ENCODE data around the gene MANSC4.

DNA sequence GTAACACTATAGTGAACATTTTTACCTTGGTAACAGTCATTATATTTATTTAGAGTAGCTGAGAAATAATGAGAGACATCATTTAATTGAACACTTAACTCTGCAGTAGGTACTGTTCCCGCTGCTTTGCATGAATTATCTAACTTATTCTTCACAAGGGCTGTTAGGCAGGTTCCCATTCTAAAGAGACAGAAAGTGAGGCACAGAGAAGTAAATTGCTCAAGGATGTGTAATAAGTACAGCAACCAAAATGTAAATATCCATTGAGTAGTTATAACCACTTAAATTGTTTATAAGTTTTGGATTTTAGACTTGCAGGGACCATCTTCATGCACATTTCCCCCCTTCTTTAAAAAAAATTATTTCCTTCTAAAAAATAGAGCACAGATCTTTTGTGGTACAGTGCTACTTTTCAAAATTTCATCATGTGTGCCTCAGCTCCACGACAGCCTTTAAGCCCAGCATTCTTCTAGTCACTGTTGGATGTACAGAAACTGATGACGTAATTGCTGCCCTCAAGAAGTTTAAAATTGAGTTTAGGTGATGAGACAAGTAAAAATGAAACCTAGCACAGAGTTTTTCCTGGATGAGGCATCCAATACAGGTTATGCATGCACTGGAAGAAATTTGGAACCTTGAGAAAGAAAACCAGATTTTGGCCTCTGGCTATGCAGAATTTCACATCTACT is 6.0 kb upstream of the MANSC4 start:
- no peak for TF ChIP-seq POLR2A (IDR thresholded peaks at IDR 0.05)
- TF ChIP-seq, protein P1, sequence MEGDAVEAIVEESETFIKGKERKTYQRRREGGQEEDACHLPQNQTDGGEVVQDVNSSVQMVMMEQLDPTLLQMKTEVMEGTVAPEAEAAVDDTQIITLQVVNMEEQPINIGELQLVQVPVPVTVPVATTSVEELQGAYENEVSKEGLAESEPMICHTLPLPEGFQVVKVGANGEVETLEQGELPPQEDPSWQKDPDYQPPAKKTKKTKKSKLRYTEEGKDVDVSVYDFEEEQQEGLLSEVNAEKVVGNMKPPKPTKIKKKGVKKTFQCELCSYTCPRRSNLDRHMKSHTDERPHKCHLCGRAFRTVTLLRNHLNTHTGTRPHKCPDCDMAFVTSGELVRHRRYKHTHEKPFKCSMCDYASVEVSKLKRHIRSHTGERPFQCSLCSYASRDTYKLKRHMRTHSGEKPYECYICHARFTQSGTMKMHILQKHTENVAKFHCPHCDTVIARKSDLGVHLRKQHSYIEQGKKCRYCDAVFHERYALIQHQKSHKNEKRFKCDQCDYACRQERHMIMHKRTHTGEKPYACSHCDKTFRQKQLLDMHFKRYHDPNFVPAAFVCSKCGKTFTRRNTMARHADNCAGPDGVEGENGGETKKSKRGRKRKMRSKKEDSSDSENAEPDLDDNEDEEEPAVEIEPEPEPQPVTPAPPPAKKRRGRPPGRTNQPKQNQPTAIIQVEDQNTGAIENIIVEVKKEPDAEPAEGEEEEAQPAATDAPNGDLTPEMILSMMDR (IDR thresholded peaks at IDR 0.05): no peak

Measured in thyroid gland (tissue), 4 donors.